Measurements from ENCODE around the gene HOGA1.

DNA sequence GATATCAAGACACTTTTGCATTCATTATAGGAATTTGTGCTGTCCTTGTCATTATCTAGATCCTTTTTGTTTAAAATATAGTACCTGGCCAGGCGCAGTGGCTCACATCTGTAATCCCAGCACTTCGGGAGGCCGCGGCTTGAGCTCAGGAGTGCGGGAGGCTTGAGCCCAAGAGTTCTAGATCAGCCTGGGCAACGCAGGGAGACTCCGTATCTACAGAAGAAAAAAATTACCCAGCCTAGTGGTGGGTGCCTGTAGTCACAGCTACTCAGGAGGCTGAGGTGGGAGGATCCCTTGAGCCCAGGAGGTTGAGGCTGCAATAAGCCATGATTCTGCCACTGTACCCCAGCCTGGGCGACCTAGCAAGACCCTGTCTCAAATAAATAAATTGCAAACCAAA lies 49.7 kb downstream of the HOGA1 start:
- no peak for TF ChIP-seq POLR2AphosphoS5 (IDR thresholded peaks at IDR 0.05; ENCODE audit: low read depth)
- TF ChIP-seq, protein P1, sequence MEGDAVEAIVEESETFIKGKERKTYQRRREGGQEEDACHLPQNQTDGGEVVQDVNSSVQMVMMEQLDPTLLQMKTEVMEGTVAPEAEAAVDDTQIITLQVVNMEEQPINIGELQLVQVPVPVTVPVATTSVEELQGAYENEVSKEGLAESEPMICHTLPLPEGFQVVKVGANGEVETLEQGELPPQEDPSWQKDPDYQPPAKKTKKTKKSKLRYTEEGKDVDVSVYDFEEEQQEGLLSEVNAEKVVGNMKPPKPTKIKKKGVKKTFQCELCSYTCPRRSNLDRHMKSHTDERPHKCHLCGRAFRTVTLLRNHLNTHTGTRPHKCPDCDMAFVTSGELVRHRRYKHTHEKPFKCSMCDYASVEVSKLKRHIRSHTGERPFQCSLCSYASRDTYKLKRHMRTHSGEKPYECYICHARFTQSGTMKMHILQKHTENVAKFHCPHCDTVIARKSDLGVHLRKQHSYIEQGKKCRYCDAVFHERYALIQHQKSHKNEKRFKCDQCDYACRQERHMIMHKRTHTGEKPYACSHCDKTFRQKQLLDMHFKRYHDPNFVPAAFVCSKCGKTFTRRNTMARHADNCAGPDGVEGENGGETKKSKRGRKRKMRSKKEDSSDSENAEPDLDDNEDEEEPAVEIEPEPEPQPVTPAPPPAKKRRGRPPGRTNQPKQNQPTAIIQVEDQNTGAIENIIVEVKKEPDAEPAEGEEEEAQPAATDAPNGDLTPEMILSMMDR (IDR thresholded peaks at IDR 0.05; ENCODE audit: insufficient read depth, low read length) = no peak

Measured in HL-60 (cell line).